Thyroid gland (tissue), 4 donors: Measurements from ENCODE around the gene GUK1. TPM values are rescaled to one million over a fixed set of nuclear protein-coding genes. Genes with fewer than 3 reads are reported as not detected.

Experiments used
- DNase-seq, 2 donors: peaks; one replicate each; pipeline ENCODE4 v3.0.0-alpha.2; 2019
- H3K27ac ChIP-seq, 3 donors: fragments of 200-600 bp; sonication (generic); 1 replicate in 2 of 3; 2 replicates in 1 of 3; pipeline ENCODE4 v1.5.1; 2016 to 2019; ENCODE audit warnings: mild to moderate bottlenecking in 1 of 3, moderate library complexity in 1 of 3
- H3K27me3 ChIP-seq: fragments of 200-600 bp; sonication (generic); one replicate; pipeline ENCODE4 v1.5.1; 2019
- H3K36me3 ChIP-seq, 2 donors: fragments of 200-600 bp; sonication (generic); one replicate each; pipeline ENCODE4 v1.5.1; 2016 to 2019
- H3K4me1 ChIP-seq, 2 donors: fragments of 200-600 bp; sonication (generic); one replicate each; pipeline ENCODE4 v1.5.1; 2017 to 2019
- H3K4me3 ChIP-seq, 3 donors: fragments of 200-600 bp; sonication (generic); replicated peaks in 1 of 3; 1 replicate in 2 of 3; 2 replicates in 1 of 3; pipeline ENCODE4 v1.5.1; 2016; ENCODE audit warnings: mild to moderate bottlenecking in 1 of 3
- H3K9me3 ChIP-seq: fragments of 200-600 bp; sonication (generic); one replicate; pipeline ENCODE4 v1.5.1; 2017
- POLR2A ChIP-seq, 2 donors: fragments of 450-650 bp; IDR thresholded peaks; one replicate each; pipeline ENCODE4 v1.6.1; 2017; ENCODE audit warnings: antibody characterized with exemption in 2 of 2, mild to moderate bottlenecking in 2 of 2, moderate library complexity in 1 of 2
- WGBS, 2 donors: methylation state at CpG; one replicate each; pipeline ENCODE4 v1.1.5; 2017; 5-methylcytosine and 5-hydroxymethylcytosine counted together
- intact Hi-C: fragments of 100-400 bp; cut with DNase I; formaldehyde crosslinking; loops from one replicate; pipeline ENCODE4 v1.15.1; 2023
- total RNA-seq, 4 donors: library from RNA; depleted of rRNA; stranded (reverse); fragments of >200 nt; gene quantifications; one replicate each; pipeline ENCODE4 v1.2.3, GENCODE V29; 2016
- TF ChIP-seq, protein P1 (sequence below), 6 experiments: fragments of 200-600 bp in 3 of 6; fragments of 450-650 bp in 3 of 6; sonication (generic) in 3 of 6; IDR thresholded peaks; one replicate each; pipeline ENCODE4 v1.5.1; 2016 to 2019; ENCODE audit warnings: antibody characterized with exemption in 6 of 6, mild to moderate bottlenecking in 2 of 6, inconsistent platforms in 1 of 6, moderate library complexity in 1 of 6

GUK1 gene
- total RNA-seq, 4 donors from 2014 or later = 157 to 385 (median 283) TPM

- H3K27ac ChIP-seq = no peak overlapping the region
- 71 to 80% methylated on average over 3 of the region's 3 CpGs for WGBS, 2 donors
- peaks cover 5% of the 10 kb centered on the region in 2 donors for H3K4me1 ChIP-seq
- no peaks in the 10 kb centered on the region for H3K9me3 ChIP-seq
- no peaks in the 10 kb centered on the region for H3K36me3 ChIP-seq
- H3K27me3 ChIP-seq = no peaks in the 10 kb centered on the region
- intact Hi-C loops = no loop called here
- DNase-seq = no peak
- TF ChIP-seq, protein P1, sequence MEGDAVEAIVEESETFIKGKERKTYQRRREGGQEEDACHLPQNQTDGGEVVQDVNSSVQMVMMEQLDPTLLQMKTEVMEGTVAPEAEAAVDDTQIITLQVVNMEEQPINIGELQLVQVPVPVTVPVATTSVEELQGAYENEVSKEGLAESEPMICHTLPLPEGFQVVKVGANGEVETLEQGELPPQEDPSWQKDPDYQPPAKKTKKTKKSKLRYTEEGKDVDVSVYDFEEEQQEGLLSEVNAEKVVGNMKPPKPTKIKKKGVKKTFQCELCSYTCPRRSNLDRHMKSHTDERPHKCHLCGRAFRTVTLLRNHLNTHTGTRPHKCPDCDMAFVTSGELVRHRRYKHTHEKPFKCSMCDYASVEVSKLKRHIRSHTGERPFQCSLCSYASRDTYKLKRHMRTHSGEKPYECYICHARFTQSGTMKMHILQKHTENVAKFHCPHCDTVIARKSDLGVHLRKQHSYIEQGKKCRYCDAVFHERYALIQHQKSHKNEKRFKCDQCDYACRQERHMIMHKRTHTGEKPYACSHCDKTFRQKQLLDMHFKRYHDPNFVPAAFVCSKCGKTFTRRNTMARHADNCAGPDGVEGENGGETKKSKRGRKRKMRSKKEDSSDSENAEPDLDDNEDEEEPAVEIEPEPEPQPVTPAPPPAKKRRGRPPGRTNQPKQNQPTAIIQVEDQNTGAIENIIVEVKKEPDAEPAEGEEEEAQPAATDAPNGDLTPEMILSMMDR (IDR thresholded peaks at IDR 0.05) = no peak
- no peak for TF ChIP-seq POLR2A (IDR thresholded peaks at IDR 0.05)
- no peak overlapping the region for H3K4me3 ChIP-seq
These were observed 25.3 kb upstream of the GUK1 start for GRCh38 chr1:228114827-228115226.

GRCh38 chr1:228117335-228117734 lies 22.7 kb upstream of the GUK1 start:
- Histone ChIP-seq H3K4me3 (no peak overlapping the region), H3K9me3 (no peaks in the 10 kb centered on the region), H3K36me3 (no peaks in the 10 kb centered on the region), H3K4me1 (no peaks in the 10 kb centered on the region), H3K27me3 (no peaks in the 10 kb centered on the region), H3K27ac (no peak overlapping the region)
- no peak for DNase-seq
- TF ChIP-seq, protein P1 (IDR thresholded peaks at IDR 0.05) = no peak
- TF ChIP-seq POLR2A (IDR thresholded peaks at IDR 0.05) = no peak
- WGBS, 2 donors = 94 to 96% methylated on average over 4 of the region's 4 CpGs
- intact Hi-C loops = no loop called here

DNA sequence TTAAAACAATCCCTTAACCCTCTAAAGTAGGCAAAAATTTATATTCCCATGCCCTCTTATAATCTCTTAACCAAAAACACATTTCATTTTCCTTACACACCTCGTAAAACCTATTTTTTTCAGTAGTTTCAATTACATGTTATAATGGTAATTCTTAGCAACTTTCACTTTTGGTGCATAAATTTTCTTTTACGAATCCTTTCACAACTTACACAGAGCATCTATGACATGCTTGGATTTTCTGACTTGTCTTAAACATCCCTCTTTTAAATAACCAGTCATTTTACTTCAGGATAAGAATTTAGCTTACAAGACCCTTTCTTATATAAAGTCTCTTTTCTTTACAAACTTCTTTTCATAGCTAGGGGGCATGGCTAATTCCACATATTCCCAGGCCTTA lies 22.0 kb upstream of the GUK1 start:
- Histone ChIP-seq H3K4me3 (no peak overlapping the region), H3K27me3 (no peaks in the 10 kb centered on the region), H3K36me3 (no peaks in the 10 kb centered on the region), H3K27ac (no peak overlapping the region), H3K9me3 (no peaks in the 10 kb centered on the region), H3K4me1 (no peaks in the 10 kb centered on the region)
- intact Hi-C loops = no loop called here
- WGBS, 2 donors = 66 to 80% methylated on average over 2 of the region's 2 CpGs
- TF ChIP-seq, protein P1 (IDR thresholded peaks at IDR 0.05) = no peak
- TF ChIP-seq POLR2A (IDR thresholded peaks at IDR 0.05) = no peak
- DNase-seq = no peak

DNA sequence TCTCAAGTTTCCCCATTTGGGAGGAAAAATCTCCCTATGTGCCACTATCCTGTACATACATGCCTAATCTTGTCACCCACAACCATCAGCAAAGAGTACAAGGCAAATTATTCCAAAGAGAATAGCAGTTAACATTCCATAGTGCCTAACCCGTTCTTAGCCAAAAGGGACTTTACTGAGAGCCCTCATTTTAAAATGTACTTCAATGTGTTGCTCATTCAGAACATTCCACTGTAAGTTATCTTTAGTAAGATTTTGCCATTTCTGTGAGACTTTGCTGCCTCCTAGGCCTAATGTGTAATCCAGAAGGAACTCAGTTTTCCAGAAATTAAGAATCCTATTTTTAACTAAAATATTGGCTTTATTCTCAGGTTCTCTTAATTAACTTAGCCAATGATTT lies 19.7 kb upstream of the GUK1 start:
- no peaks in the 10 kb centered on the region for H3K4me1 ChIP-seq
- intact Hi-C loops = no loop called here
- H3K36me3 ChIP-seq = no peaks in the 10 kb centered on the region
- no peaks in the 10 kb centered on the region for H3K27me3 ChIP-seq
- 52 to 71% methylated on average over 1 of the region's 1 CpG for WGBS, 2 donors
- no peak overlapping the region for H3K27ac ChIP-seq
- no peak for TF ChIP-seq POLR2A (IDR thresholded peaks at IDR 0.05)
- TF ChIP-seq, protein P1 (IDR thresholded peaks at IDR 0.05) = no peak
- no peaks in the 10 kb centered on the region for H3K9me3 ChIP-seq
- H3K4me3 ChIP-seq = no peak overlapping the region
- no peak for DNase-seq

- 71 to 79% methylated on average over 5 of the region's 5 CpGs for WGBS, 2 donors
- H3K27ac ChIP-seq = no peak overlapping the region
- intact Hi-C loops = no loop called here
- no peaks in the 10 kb centered on the region for H3K9me3 ChIP-seq
- no peaks in the 10 kb centered on the region for H3K27me3 ChIP-seq
- no peak for TF ChIP-seq POLR2A (IDR thresholded peaks at IDR 0.05)
- TF ChIP-seq, protein P1 (IDR thresholded peaks at IDR 0.05) = no peak
- H3K36me3 ChIP-seq = no peaks in the 10 kb centered on the region
- no peak for DNase-seq
- H3K4me3 ChIP-seq = no peak overlapping the region
- H3K4me1 ChIP-seq = no peaks in the 10 kb centered on the region
These were observed 19.1 kb upstream of the GUK1 start for GRCh38 chr1:228120857-228121489.
